GM19324 (cell line): Measurements from ENCODE around the gene RPL23.

Experiments
- ATAC-seq: cut with Tn5 transposase; IDR thresholded peaks from one replicate; pipeline ENCODE4 v1.9.1; 2021; ENCODE audit warnings: mild to moderate bottlenecking, moderate library complexity; ENCODE audit not compliant: unreplicated experiment, low FRiP score

Gene RPL23

GRCh38 chr17:38800237-38800760 is 53.2 kb downstream of the RPL23 start:
- ATAC-seq: no peak

GRCh38 chr17:38799501-38800236 is 53.9 kb downstream of the RPL23 start, which contains the start of gene PIP4K2B:
PIP4K2B (minus strand) TSS chr17:38799556; CDS start chr17:38799424, 132 bp downstream.
- peak; percentile 84 for ATAC-seq

GRCh38 chr17:38798614-38799500 is 54.7 kb downstream of the RPL23 start:
- no peak for ATAC-seq
